SK-N-SH (cell line): ENCODE results near the gene PTPN20. TPM values are rescaled to one million over a fixed set of nuclear protein-coding genes. Genes with fewer than 3 reads are reported as not detected.

Experiments used
- CTCF ChIA-PET: fragments of 300-600, 350-600 bp; formaldehyde crosslinking; extraction: SDS; loops from one replicate; lab custom pipeline; 2021; lab: Yijun Ruan, JAX
- POLR2A ChIA-PET: fragments of 350-600 bp; sonication (Branson Sonifier 250); formaldehyde crosslinking; extraction: SDS; loops from one replicate; lab custom pipeline; 2020; ENCODE audit warnings: antibody characterized with exemption, inconsistent platforms; lab: Yijun Ruan, JAX
- DNase-seq: peaks from one replicate; pipeline ENCODE4 v3.0.0; 2012
- H2AFZ ChIP-seq: fragments of 200-600 bp; sonication (generic); 2 replicates; pipeline ENCODE4 v1.8.1; 2016; ENCODE audit warnings: antibody characterized with exemption, mild to moderate bottlenecking, low read depth
- H3F3A ChIP-seq: fragments of 200-600 bp; sonication (generic); replicated peaks from 2 replicates; pipeline ENCODE3; 2016; ENCODE audit warnings: antibody characterized with exemption, mild to moderate bottlenecking; ENCODE audit not compliant: insufficient read depth
- H3K27ac ChIP-seq, 2 experiments: fragments of 200-500 bp in 1 of 2; fragments of 200-600 bp in 1 of 2; sonication (Bioruptor generic) in 1 of 2; sonication (generic), shearing (Covaris generic) in 1 of 2; 2 replicates each; pipeline versions ENCODE4 v1.5.1 to v1.6.1; 2014 to 2016; ENCODE audit warnings: low read depth in 2 of 2, inconsistent platforms in 1 of 2, low read length in 1 of 2, mild to moderate bottlenecking in 1 of 2, mixed read lengths in 1 of 2
- H3K27me3 ChIP-seq: fragments of 200-600 bp; sonication (generic), shearing (Covaris generic); 2 replicates; pipeline ENCODE4 v1.6.1; 2016; ENCODE audit warnings: mixed run types; ENCODE audit not compliant: insufficient read depth
- H3K36me3 ChIP-seq, 2 experiments: fragments of 200-500 bp in 1 of 2; fragments of 200-600 bp in 1 of 2; sonication (Bioruptor generic) in 1 of 2; sonication (generic) in 1 of 2; replicated peaks in 1 of 2; 2 replicates each; pipeline versions ENCODE3 to v1.5.1; 2014 to 2016; ENCODE audit warnings: low read length in 1 of 2, mild to moderate bottlenecking in 1 of 2; ENCODE audit not compliant: insufficient read depth in 2 of 2, control insufficient read depth in 1 of 2
- H3K4me1 ChIP-seq, 2 experiments: fragments of 200-500 bp in 1 of 2; fragments of 200-600 bp in 1 of 2; sonication (Bioruptor generic) in 1 of 2; sonication (generic), shearing (Covaris generic) in 1 of 2; 2 replicates each; pipeline versions ENCODE4 v1.5.1 to v1.6.1; 2014 to 2016; ENCODE audit warnings: low read depth in 1 of 2, low read length in 1 of 2, mixed run types in 1 of 2; ENCODE audit not compliant: insufficient read depth in 2 of 2, control insufficient read depth in 1 of 2
- H3K4me2 ChIP-seq: fragments of 200-600 bp; sonication (generic), shearing (Covaris generic); 2 replicates; pipeline ENCODE4 v1.6.1; 2017; ENCODE audit warnings: mixed run types
- H3K4me3 ChIP-seq, 2 experiments: fragments of 200-500 bp in 1 of 2; fragments of 200-600 bp in 1 of 2; sonication (Bioruptor generic) in 1 of 2; sonication (generic), shearing (Covaris generic) in 1 of 2; 2 replicates each; pipeline versions ENCODE4 v1.5.1 to v1.8.1; 2014 to 2016; ENCODE audit warnings: low read depth in 2 of 2, inconsistent platforms in 1 of 2, low read length in 1 of 2, mild to moderate bottlenecking in 1 of 2, mixed read lengths in 1 of 2, moderate library complexity in 1 of 2
- H3K79me2 ChIP-seq: fragments of 200-600 bp; sonication (generic); 2 replicates; pipeline ENCODE4 v1.8.1; 2017; ENCODE audit warnings: mild to moderate bottlenecking; ENCODE audit not compliant: insufficient read depth
- H3K9ac ChIP-seq: fragments of 200-600 bp; sonication (generic); 2 replicates; pipeline ENCODE4 v1.6.1; 2017; ENCODE audit warnings: mixed run types
- H3K9me2 ChIP-seq: fragments of 200-600 bp; sonication (generic); 2 replicates; pipeline ENCODE4 v1.6.1; 2017; ENCODE audit warnings: mixed run types
- H3K9me3 ChIP-seq: fragments of 200-600 bp; sonication (generic); 2 replicates; pipeline ENCODE4 v1.6.1; 2017; ENCODE audit warnings: mixed run types, mild to moderate bottlenecking, moderate library complexity
- H4K20me1 ChIP-seq: fragments of 200-600 bp; sonication (generic); 2 replicates; pipeline ENCODE4 v1.6.1; 2017; ENCODE audit warnings: mild to moderate bottlenecking, mixed run types; ENCODE audit not compliant: insufficient read depth
- CHD2 ChIP-seq: fragments of 150-350 bp; IDR thresholded peaks from 2 replicates; pipeline ENCODE4 v1.6.1; 2018; ENCODE audit warnings: low read length; ENCODE audit not compliant: partially characterized antibody
- ELF1 ChIP-seq: IDR thresholded peaks from 2 replicates; pipeline ENCODE4 v1.4.0; 2012
- EP300 ChIP-seq, 2 experiments: IDR thresholded peaks; 2 replicates each; pipeline versions ENCODE4 v1.4.0 to v1.6.1; 2012; ENCODE audit warnings: borderline replicate concordance in 1 of 2, low read depth in 1 of 2, low read length in 1 of 2
- EZH2phosphoT487 ChIP-seq: fragments of 200-600 bp; sonication (generic); IDR thresholded peaks from 2 replicates; pipeline ENCODE4 v1.6.1; 2017; ENCODE audit warnings: low read depth, mixed run types, mild to moderate bottlenecking, antibody characterized with exemption, moderate library complexity, borderline replicate concordance
- GATA2 ChIP-seq: sonication (generic); formaldehyde crosslinking; IDR thresholded peaks from 2 replicates; pipeline ENCODE4 v1.5.0; 2020; ENCODE audit warnings: mild to moderate bottlenecking, missing genetic modification reagents
- JUND ChIP-seq: IDR thresholded peaks from 2 replicates; pipeline ENCODE4 v1.4.0; 2012
- MEF2A ChIP-seq: IDR thresholded peaks from 2 replicates; pipeline ENCODE4 v1.4.0; 2012; ENCODE audit warnings: low read depth, borderline replicate concordance
- MXI1 ChIP-seq: IDR thresholded peaks from 2 replicates; pipeline ENCODE4 v1.6.1; 2012; ENCODE audit warnings: mild to moderate bottlenecking, low read depth, low read length, improper control_type of control experiment
- NRF1 ChIP-seq: IDR thresholded peaks from 2 replicates; pipeline ENCODE4 v1.6.1; 2012; ENCODE audit warnings: low read depth, mild to moderate bottlenecking, low read length
- RAD21 ChIP-seq: IDR thresholded peaks from 2 replicates; pipeline ENCODE4 v1.6.1; 2012; ENCODE audit warnings: mild to moderate bottlenecking, low read length
- RFX5 ChIP-seq: IDR thresholded peaks from 2 replicates; pipeline ENCODE4 v1.6.1; 2012; ENCODE audit warnings: mild to moderate bottlenecking, improper control_type of control experiment, low read length
- RXRA ChIP-seq: IDR thresholded peaks from 2 replicates; pipeline ENCODE4 v1.4.0; 2012; ENCODE audit warnings: low read depth, mild to moderate bottlenecking, borderline replicate concordance
- SIN3A ChIP-seq: IDR thresholded peaks from 2 replicates; pipeline ENCODE4 v1.6.1; 2012; ENCODE audit warnings: low read depth, mild to moderate bottlenecking, low read length, moderate library complexity, borderline replicate concordance
- TAF1 ChIP-seq: IDR thresholded peaks from 2 replicates; pipeline ENCODE4 v1.6.1; 2012; ENCODE audit warnings: low read depth, mild to moderate bottlenecking, low read length, moderate library complexity, borderline replicate concordance
- TEAD4 ChIP-seq: IDR thresholded peaks from 2 replicates; pipeline ENCODE4 v1.4.0; 2012; ENCODE audit warnings: mild to moderate bottlenecking, borderline replicate concordance; ENCODE audit not compliant: insufficient read depth
- USF1 ChIP-seq: IDR thresholded peaks from 2 replicates; pipeline ENCODE4 v1.4.0; 2012; ENCODE audit warnings: low read depth, borderline replicate concordance
- YY1 ChIP-seq: IDR thresholded peaks from 2 replicates; pipeline ENCODE4 v1.4.0; 2012; ENCODE audit warnings: low read depth, mild to moderate bottlenecking
- WGBS: methylation state at CpG from one replicate; pipeline ENCODE4 v1.1.6; 2017; ENCODE audit warnings: low lambda C conversion rate; 5-methylcytosine and 5-hydroxymethylcytosine counted together
- polyA plus RNA-seq, 3 experiments: library from polyadenylated mRNA; depleted of rRNA; stranded (reverse); fragments of >200 nt; gene quantifications; 2 replicates each; pipeline ENCODE4 v1.2.3, GENCODE V29; 2012

The PTPN20 gene
- polyA plus RNA-seq, 1 of the 3 experiments (the other 2 are of a cell fraction), result 0.36 TPM

GRCh38 chr10:47040681-47041080 is 129.5 kb downstream of the PTPN20 start:
- no peak overlapping the region for H3K4me3 ChIP-seq
- TF ChIP-seq GATA2 (no peak), RAD21 (no peak), NRF1 (no peak), JUND (no peak), MXI1 (no peak), EZH2phosphoT487 (no peak), RFX5 (no peak), EP300 (IDR thresholded peaks at IDR 0.05; ENCODE audit: borderline replicate concordance in 1 of 2, low read depth in 1 of 2, low read length in 1 of 2) (no peak), TEAD4 (no peak), ELF1 (no peak), TAF1 (no peak), SIN3A (no peak), MEF2A (no peak)
- H3K27ac ChIP-seq, result no peak overlapping the region; a peak in 1 of 4 replicates
- 53% methylated on average over 4 of the region's 4 CpGs for WGBS
- H2AFZ ChIP-seq, result no peak overlapping the region
- POLR2A ChIA-PET, result no interaction called here
- H3K9me2 ChIP-seq, result no peaks in the 10 kb centered on the region
- H3K79me2 ChIP-seq, result no peaks in the 10 kb centered on the region
- no peaks in the 10 kb centered on the region for H3K9me3 ChIP-seq
- CTCF ChIA-PET, result interaction anchor here (1.0 to 16.7 kb wide), 3 partner anchors 15 to 300 kb away, joined by 3 to 337 read pairs (median 100); no protein-coding TSS in a partner anchor
- H3K4me1 ChIP-seq, result peaks cover 0 to 89% of the 10 kb centered on the region in 2 experiments; a peak in 2 of 4 replicates
- no peaks in the 10 kb centered on the region for H3F3A ChIP-seq
- H3K4me2 ChIP-seq, result no peak overlapping the region
- no peaks in the 10 kb centered on the region for H3K36me3 ChIP-seq
- DNase-seq, result no peak
- H3K9ac ChIP-seq, result no peak overlapping the region
- H3K27me3 ChIP-seq, result peaks cover 4% of the 10 kb centered on the region; the same call in 1 of the 2 replicates
- no peaks in the 10 kb centered on the region for H4K20me1 ChIP-seq

- WGBS, result 54% methylated on average over 4 of the region's 4 CpGs
- TF ChIP-seq YY1, result no peak
- TF ChIP-seq USF1, result no peak
- TF ChIP-seq CHD2, result no peak
- TF ChIP-seq RXRA, result no peak
- CTCF ChIA-PET, result interaction anchor here (10.5 kb wide), 1 partner anchor 16 kb away, joined by 100 read pairs; no protein-coding TSS in a partner anchor
Observed at GRCh38 chr10:47041396-47042198, 130.4 kb downstream of the PTPN20 start.

More at GRCh38 chr10:47041396-47042198, 130.4 kb downstream of the PTPN20 start:
- Histone ChIP-seq H3K36me3 (no peaks in the 10 kb centered on the region), H3K4me2 (no peak overlapping the region), H3K9me2 (no peaks in the 10 kb centered on the region), H3K4me3 (no peak overlapping the region), H3K9me3 (no peaks in the 10 kb centered on the region), H2AFZ (no peak overlapping the region), H3K9ac (no peak overlapping the region), H3K27me3 (no peaks in the 10 kb centered on the region; the same call in 1 of the 2 replicates), H3K4me1 (peaks cover 0 to 85% of the 10 kb centered on the region in 2 experiments; a peak in 2 of 4 replicates), H3F3A (no peaks in the 10 kb centered on the region), H3K79me2 (no peaks in the 10 kb centered on the region), H4K20me1 (no peaks in the 10 kb centered on the region), H3K27ac (no peak overlapping the region; a peak in 1 of 4 replicates)
- POLR2A ChIA-PET, result no interaction called here
- DNase-seq, result no peak
